GM12878 (cell line): ENCODE data around the gene PRDM1. TPM values are rescaled to one million over a fixed set of nuclear protein-coding genes. Genes with fewer than 3 reads are reported as not detected.

Experiments
- ATAC-seq: fragments of 200-7000 bp; cut with Tn5 transposase; 3 replicates; pipeline ENCODE4 v1.9.1; 2020; ENCODE audit warnings: mild to moderate bottlenecking, moderate library complexity
- BruUV-seq: library from RNA; stranded (reverse); fragments of 400-500 nt; replicated peaks from 2 replicates; lab custom pipeline; 2021; lab: Mats Ljungman, UMichigan
- CTCF ChIA-PET: fragments of 300-600 bp; sonication (Branson Sonifier 250); formaldehyde crosslinking; extraction: SDS; loops from one replicate; lab custom pipeline; 2021; ENCODE audit warnings: inconsistent platforms; lab: Yijun Ruan, JAX
- POLR2A ChIA-PET: fragments of 350-600 bp; formaldehyde crosslinking; extraction: SDS; loops from one replicate; lab custom pipeline; 2021; ENCODE audit warnings: inconsistent platforms; lab: Charles Lee
- RAD21 ChIA-PET: fragments of 300-600 bp; sonication (Branson Sonifier 250); formaldehyde crosslinking; loops from one replicate; lab custom pipeline; 2023; ENCODE audit warnings: antibody characterized with exemption; ENCODE audit not compliant: unreplicated experiment; lab: Charles Lee
- SMC1A ChIA-PET: fragments of 300-600 bp; sonication (Branson Sonifier 250); formaldehyde crosslinking; loops from one replicate; lab custom pipeline; 2023; ENCODE audit not compliant: unreplicated experiment, uncharacterized antibody; lab: Charles Lee
- DNase-seq: peaks from one replicate; pipeline ENCODE4 v3.0.0-alpha.2; 2011; ENCODE audit warnings: low read depth, low spot score
- FAIRE-seq: peaks from 3 replicates; lab custom pipeline; 2011; peaks lifted over from hg19 to GRCh38; lab: Jason Lieb, UNC
- H2AFZ ChIP-seq: 2 replicates; pipeline ENCODE4 v1.6.0; 2011; ENCODE audit warnings: low read depth, low read length, control low read depth; ENCODE audit not compliant: control insufficient read depth
- H3K27ac ChIP-seq: 2 replicates; pipeline ENCODE4 v1.5.1; 2011; ENCODE audit warnings: control low read depth; ENCODE audit not compliant: control insufficient read depth, insufficient read depth
- H3K27me3 ChIP-seq, 2 experiments: replicated peaks in 1 of 2; 2 replicates each; pipeline versions ENCODE4 v1.6.0 to v1.6.1; 2011; ENCODE audit warnings: low read length in 1 of 2; ENCODE audit not compliant: control insufficient read depth in 2 of 2, insufficient read depth in 2 of 2
- H3K36me3 ChIP-seq, 2 experiments: 2 replicates each; pipeline ENCODE4 v1.5.1; 2011; ENCODE audit warnings: low read length in 1 of 2; ENCODE audit not compliant: control insufficient read depth in 2 of 2, insufficient read depth in 2 of 2
- H3K4me1 ChIP-seq: 2 replicates; pipeline ENCODE4 v1.6.1; 2011; ENCODE audit warnings: mild to moderate bottlenecking, low read length, moderate library complexity, mixed read lengths; ENCODE audit not compliant: control insufficient read depth, insufficient read depth
- H3K4me2 ChIP-seq: 2 replicates; pipeline ENCODE4 v1.6.0; 2011; ENCODE audit warnings: control low read depth; ENCODE audit not compliant: control insufficient read depth, insufficient read depth
- H3K4me3 ChIP-seq: fragments of 200-600 bp; sonication (generic); 2 replicates; pipeline ENCODE4 v1.5.1; 2016
- H3K79me2 ChIP-seq: 2 replicates; pipeline ENCODE4 v1.6.0; 2011; ENCODE audit warnings: low read length; ENCODE audit not compliant: control insufficient read depth, insufficient read depth
- H3K9ac ChIP-seq: 2 replicates; pipeline ENCODE4 v1.8.0; 2011; ENCODE audit warnings: low read length, control low read depth, mixed read lengths; ENCODE audit not compliant: control insufficient read depth, insufficient read depth
- H3K9me3 ChIP-seq: replicated peaks from 3 replicates; pipeline ENCODE4 v1.5.1; 2011; ENCODE audit warnings: mild to moderate bottlenecking, low read length; ENCODE audit not compliant: control insufficient read depth, insufficient read depth
- H4K20me1 ChIP-seq: 2 replicates; pipeline ENCODE4 v1.6.0; 2011; ENCODE audit not compliant: control insufficient read depth, insufficient read depth
- CREM ChIP-seq: IDR thresholded peaks from 2 replicates; pipeline ENCODE4 v1.6.1; 2014; ENCODE audit warnings: antibody characterized with exemption, low read depth
- JUND ChIP-seq: IDR thresholded peaks from 2 replicates; pipeline ENCODE4 v1.6.1; 2012; ENCODE audit warnings: low read depth, mild to moderate bottlenecking, low read length, improper control_type of control experiment, moderate library complexity
- KAT2A ChIP-seq: conservative IDR thresholded peaks from 2 replicates; pipeline ENCODE4 v1.6.1; 2011; ENCODE audit warnings: low read depth, low read length; ENCODE audit not compliant: control insufficient read depth
- PKNOX1 ChIP-seq: fragments of 450-650 bp; IDR thresholded peaks from 2 replicates; pipeline ENCODE4 v1.6.1; 2016; ENCODE audit warnings: mild to moderate bottlenecking
- POLR2AphosphoS2 ChIP-seq: IDR thresholded peaks from 2 replicates; pipeline ENCODE4 v1.6.1; 2011; ENCODE audit warnings: low read depth, mild to moderate bottlenecking, low read length, improper control_type of control experiment, moderate library complexity
- REST ChIP-seq: IDR thresholded peaks from 2 replicates; pipeline ENCODE4 v1.6.1; 2012; ENCODE audit warnings: mild to moderate bottlenecking, low read depth, low read length
- SIN3A ChIP-seq: IDR thresholded peaks from 2 replicates; pipeline ENCODE4 v1.6.1; 2012; ENCODE audit warnings: low read depth, low read length, improper control_type of control experiment
- ZNF622 ChIP-seq: fragments of 450-650 bp; IDR thresholded peaks from 2 replicates; pipeline ENCODE4 v1.6.1; 2017; ENCODE audit warnings: mild to moderate bottlenecking, inconsistent platforms
- WGBS: methylation state at CpG from one replicate; pipeline ENCODE4 v1.1.6; 2016; ENCODE audit warnings: low lambda C conversion rate; ENCODE audit not compliant: insufficient replicate concordance, insufficient coverage; ENCODE audit errors: missing lambda C conversion rate; 5-methylcytosine and 5-hydroxymethylcytosine counted together
- in situ Hi-C: fragments of 300-500 bp; cut with MboI; formaldehyde crosslinking; loops from 9 replicates; pipeline ENCODE4 v1.14.3; 2018; ENCODE audit warnings: mixed read lengths
- intact Hi-C: fragments of 100-400 bp; cut with micrococcal nuclease; formaldehyde crosslinking; loops from one replicate; pipeline ENCODE4 v1.14.2; 2022; ENCODE audit not compliant: unreplicated experiment
- polyA plus RNA-seq, 11 experiments: library from polyadenylated mRNA; depleted of rRNA in 4 of 11; unstranded in 6 of 11; stranded (reverse) in 5 of 11; fragments of >200 nt; fragmentation: Nextera tagmentation in 4 of 11; fragmentation: Illumina TruSeq in 1 of 11; extraction: Ambion mirVana in 4 of 11; extraction: Trizol in 1 of 11; gene quantifications; 1 replicate in 1 of 11; 2 replicates in 10 of 11; pipeline versions ENCODE4 v1.2.1 to v1.2.3, GENCODE V29; 2011 to 2016; ENCODE audit warnings: inconsistent platforms in 2 of 11, missing spikeins in 2 of 11, low read depth in 1 of 11
- total RNA-seq, 4 experiments: library from RNA; depleted of rRNA in 3 of 4; stranded (reverse); fragments of >200 nt in 3 of 4; fragmentation: Illumina TruSeq in 1 of 4; extraction: Trizol in 1 of 4; gene quantifications; 2 replicates each; pipeline versions ENCODE4 v1.2.1 to v1.2.3, GENCODE V29; 2013 to 2021

The PRDM1 gene
- total and polyA plus RNA-seq, 10 of the 15 experiments (the other 5 are each of a cell fraction or from before 2014, with no cell fraction given), result 1.9 to 15.8 (median 4.1) TPM

- in situ Hi-C loops, result no loop called here
- TF ChIP-seq CREM, result no peak
- TF ChIP-seq PKNOX1, result no peak
- TF ChIP-seq KAT2A, result no peak
- no peak for TF ChIP-seq JUND
- TF ChIP-seq REST, result no peak
- TF ChIP-seq POLR2AphosphoS2, result no peak
- no peak for TF ChIP-seq SIN3A
- no peak for TF ChIP-seq ZNF622
- CTCF ChIA-PET, result interaction anchor here (1.6 to 1.7 kb wide), 2 partner anchors 9 to 649 kb away, joined by 6 to 9 read pairs; no protein-coding TSS in a partner anchor
Measured at GRCh38 chr6:106080763-106081095, 5.4 kb upstream of the PRDM1 start.

More at GRCh38 chr6:106080763-106081095, 5.4 kb upstream of the PRDM1 start:
- H2AFZ ChIP-seq, result no peak overlapping the region
- H3K79me2 ChIP-seq, result no peaks in the 10 kb centered on the region
- DNase-seq (no peak), FAIRE-seq (no peak), ATAC-seq (no peak)
- no peaks in the 10 kb centered on the region for H4K20me1 ChIP-seq
- H3K4me2 ChIP-seq, result no peak overlapping the region
- no peak overlapping the region for H3K27ac ChIP-seq
- H3K27me3 ChIP-seq, result peaks cover 0 to 4% of the 10 kb centered on the region in 2 experiments; a peak in 2 of 4 replicates
- H3K9me3 ChIP-seq, result no peaks in the 10 kb centered on the region
- WGBS, result 49% methylated on average over 3 of the region's 3 CpGs
- no peak overlapping the region for H3K9ac ChIP-seq
- no peaks in the 10 kb centered on the region for H3K36me3 ChIP-seq
- BruUV-seq, result no TSS peak
- RAD21 ChIA-PET, result interaction anchor here (1.6 kb wide), 1 partner anchor 142 kb away, joined by 5 read pairs; no protein-coding TSS in a partner anchor
- SMC1A ChIA-PET, result interaction anchor here (1.1 to 2.1 kb wide), 4 partner anchors 8 to 649 kb away, joined by 3 to 8 read pairs (median 8); no protein-coding TSS in a partner anchor
- intact Hi-C loops, result loop anchor here (5.0 to 10.0 kb wide), 3 partner anchors 186 to 433 kb away; no protein-coding TSS in a partner anchor
- POLR2A ChIA-PET, result no interaction called here
- no peak overlapping the region for H3K4me3 ChIP-seq
- peaks cover 20% of the 10 kb centered on the region for H3K4me1 ChIP-seq
